AG09319 (cell line): ENCODE results near the gene TERT.

Experiments used
- DNase-seq: peaks from one replicate; pipeline ENCODE4 v3.0.0-alpha.2; 2010; ENCODE audit warnings: low read depth; ENCODE audit errors: extremely low read depth
- CTCF ChIP-seq: IDR thresholded peaks from 2 replicates; pipeline ENCODE4 v1.5.1; 2011; ENCODE audit warnings: low read depth, mild to moderate bottlenecking, inconsistent platforms, low read length, moderate library complexity

TERT gene

GRCh38 chr5:1213508-1214162 is 81.2 kb downstream of the TERT start:
- no peak for TF ChIP-seq CTCF
- no peak for DNase-seq

- no peak for DNase-seq
- no peak for TF ChIP-seq CTCF
Observed at GRCh38 chr5:1212881-1213280, 82.0 kb downstream of the TERT start.

GRCh38 chr5:1212271-1212670 is 82.6 kb downstream of the TERT start:
- DNase-seq, result no peak
- no peak for TF ChIP-seq CTCF

DNA sequence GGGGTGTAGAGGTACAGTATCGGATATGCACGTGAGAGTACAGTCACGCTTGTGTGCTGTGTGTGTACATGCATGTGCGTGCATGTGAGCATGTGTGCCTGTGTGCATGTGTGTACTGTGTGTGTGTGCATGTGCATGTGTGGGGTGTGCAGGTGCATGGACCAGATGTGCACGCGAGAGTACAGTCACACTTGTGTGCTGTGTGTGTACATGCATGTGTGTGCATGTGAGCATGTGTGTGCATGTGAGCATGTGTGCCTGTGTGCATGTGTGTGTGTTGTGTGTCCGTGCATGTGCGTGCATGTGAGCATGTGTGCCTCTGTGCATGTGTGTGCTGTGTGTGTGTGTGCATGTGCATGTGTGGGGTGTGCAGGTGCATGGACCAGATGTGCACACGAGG is 83.2 kb downstream of the TERT start:
- no peak for TF ChIP-seq CTCF
- no peak for DNase-seq

GRCh38 chr5:1210832-1211251 is 84.0 kb downstream of the TERT start:
- TF ChIP-seq CTCF, result no peak

GRCh38 chr5:1209896-1210776 is 84.7 kb downstream of the TERT start:
- no peak for DNase-seq
- no peak for TF ChIP-seq CTCF

More at GRCh38 chr5:1210832-1211251, 84.0 kb downstream of the TERT start:
- no peak for DNase-seq

- no peak for DNase-seq
- no peak for TF ChIP-seq CTCF
Observed at GRCh38 chr5:1209489-1209852, 85.4 kb downstream of the TERT start.
